Parathyroid adenoma (tissue), 2 donors: ENCODE measurements around the gene ZNF786.

Experiments used
- H2AFZ ChIP-seq: fragments of 300-600 bp; sonication (generic); one replicate; pipeline ENCODE4 v1.7.0; 2017; ENCODE audit warnings: antibody characterized with exemption, mild to moderate bottlenecking
- H3K27ac ChIP-seq: fragments of 300-600 bp; sonication (generic); one replicate; pipeline ENCODE4 v1.7.0; 2017
- H3K27me3 ChIP-seq: fragments of 300-600 bp; sonication (generic); one replicate; pipeline ENCODE4 v1.7.0; 2017; ENCODE audit warnings: low read length; ENCODE audit not compliant: control insufficient read depth, insufficient read depth
- H3K36me3 ChIP-seq: fragments of 300-600 bp; sonication (generic); one replicate; pipeline ENCODE4 v1.7.0; 2017; ENCODE audit warnings: low read length; ENCODE audit not compliant: control insufficient read depth, insufficient read depth
- H3K4me1 ChIP-seq: fragments of 300-600 bp; sonication (generic); one replicate; pipeline ENCODE4 v1.7.0; 2017; ENCODE audit warnings: control low read depth
- H3K4me2 ChIP-seq: fragments of 300-600 bp; sonication (generic); one replicate; pipeline ENCODE4 v1.7.0; 2017; ENCODE audit warnings: low read length
- H3K4me3 ChIP-seq: fragments of 300-600 bp; sonication (generic); one replicate; pipeline ENCODE4 v1.7.0; 2017; ENCODE audit warnings: low read depth, low read length
- H3K79me2 ChIP-seq: fragments of 300-600 bp; sonication (generic); one replicate; pipeline ENCODE4 v1.7.0; 2017; ENCODE audit warnings: control low read depth
- H3K9ac ChIP-seq: fragments of 300-600 bp; sonication (generic); one replicate; pipeline ENCODE4 v1.7.0; 2017; ENCODE audit warnings: mild to moderate bottlenecking
- H3K9me3 ChIP-seq: fragments of 300-600 bp; sonication (generic); one replicate; pipeline ENCODE4 v1.7.0; 2017; ENCODE audit warnings: low read length; ENCODE audit not compliant: control insufficient read depth
- TF ChIP-seq, protein P1 (sequence below): fragments of 300-600 bp; sonication (generic); IDR thresholded peaks from one replicate; pipeline ENCODE4 v1.7.0; 2017; ENCODE audit warnings: antibody characterized with exemption, mild to moderate bottlenecking
- donor health status: primary hyperparathyroidism.

The ZNF786 gene

DNA sequence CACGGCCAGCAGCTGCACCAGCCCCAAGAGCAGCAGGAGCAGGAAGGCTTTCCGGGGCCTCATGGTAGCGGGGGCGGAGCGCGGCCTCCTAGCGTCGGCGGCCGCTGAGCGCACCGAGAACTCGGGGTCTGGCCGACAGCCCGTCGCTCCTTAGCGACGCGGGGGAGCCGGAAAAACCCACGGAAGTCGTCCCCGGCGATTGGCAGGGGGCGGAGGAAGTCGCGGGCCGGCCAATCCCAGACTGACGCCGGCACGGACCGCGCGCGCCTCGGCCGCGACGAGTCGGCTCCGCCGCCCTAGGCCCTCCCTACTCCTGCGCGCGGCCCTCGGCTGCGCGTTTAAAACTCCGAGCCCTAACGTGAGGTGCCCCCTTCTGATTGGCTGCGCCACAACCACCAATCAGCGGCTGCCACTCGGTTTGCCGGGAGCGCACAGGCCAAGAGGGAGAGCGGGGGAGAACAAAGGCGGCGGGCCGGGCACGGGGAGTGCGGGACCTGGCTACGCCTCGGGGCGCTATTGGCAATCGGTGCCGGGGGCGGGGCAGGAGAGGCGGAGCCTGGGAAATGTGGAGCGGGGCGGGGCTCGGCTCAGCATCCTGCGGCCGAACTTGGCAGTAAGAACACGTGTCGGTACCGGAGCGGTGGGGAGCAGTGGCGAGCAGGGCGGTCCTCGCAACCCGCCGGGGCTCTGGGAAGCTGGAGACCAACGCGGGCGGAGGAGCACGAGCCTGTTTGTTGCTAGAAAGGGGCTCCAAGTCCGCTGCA is 62.0 kb downstream of the ZNF786 start, which contains the start of gene PDIA4:
Gene PDIA4, minus strand, starts transcription at position 160 of the 764 bp plus-strand sequence. Its CDS starts 97 bp downstream, at position 63.
- TF ChIP-seq, protein P1, sequence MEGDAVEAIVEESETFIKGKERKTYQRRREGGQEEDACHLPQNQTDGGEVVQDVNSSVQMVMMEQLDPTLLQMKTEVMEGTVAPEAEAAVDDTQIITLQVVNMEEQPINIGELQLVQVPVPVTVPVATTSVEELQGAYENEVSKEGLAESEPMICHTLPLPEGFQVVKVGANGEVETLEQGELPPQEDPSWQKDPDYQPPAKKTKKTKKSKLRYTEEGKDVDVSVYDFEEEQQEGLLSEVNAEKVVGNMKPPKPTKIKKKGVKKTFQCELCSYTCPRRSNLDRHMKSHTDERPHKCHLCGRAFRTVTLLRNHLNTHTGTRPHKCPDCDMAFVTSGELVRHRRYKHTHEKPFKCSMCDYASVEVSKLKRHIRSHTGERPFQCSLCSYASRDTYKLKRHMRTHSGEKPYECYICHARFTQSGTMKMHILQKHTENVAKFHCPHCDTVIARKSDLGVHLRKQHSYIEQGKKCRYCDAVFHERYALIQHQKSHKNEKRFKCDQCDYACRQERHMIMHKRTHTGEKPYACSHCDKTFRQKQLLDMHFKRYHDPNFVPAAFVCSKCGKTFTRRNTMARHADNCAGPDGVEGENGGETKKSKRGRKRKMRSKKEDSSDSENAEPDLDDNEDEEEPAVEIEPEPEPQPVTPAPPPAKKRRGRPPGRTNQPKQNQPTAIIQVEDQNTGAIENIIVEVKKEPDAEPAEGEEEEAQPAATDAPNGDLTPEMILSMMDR: peak; percentile 14
- peaks cover 14% of the 10 kb centered on the region for H3K79me2 ChIP-seq
- H3K27ac ChIP-seq: peak within 1 kb of the TSS; percentile 63
- peak within 1 kb of the TSS; percentile 88 for H2AFZ ChIP-seq
- H3K27me3 ChIP-seq: no peaks in the 10 kb centered on the region
- H3K4me3 ChIP-seq: peak within 1 kb of the TSS; percentile 63
- no peaks in the 10 kb centered on the region for H3K9me3 ChIP-seq
- H3K4me2 ChIP-seq: peak within 1 kb of the TSS; percentile 85
- H3K9ac ChIP-seq: peak within 1 kb of the TSS; percentile 31
- no peaks in the 10 kb centered on the region for H3K36me3 ChIP-seq
- peaks cover 5% of the 10 kb centered on the region for H3K4me1 ChIP-seq

DNA sequence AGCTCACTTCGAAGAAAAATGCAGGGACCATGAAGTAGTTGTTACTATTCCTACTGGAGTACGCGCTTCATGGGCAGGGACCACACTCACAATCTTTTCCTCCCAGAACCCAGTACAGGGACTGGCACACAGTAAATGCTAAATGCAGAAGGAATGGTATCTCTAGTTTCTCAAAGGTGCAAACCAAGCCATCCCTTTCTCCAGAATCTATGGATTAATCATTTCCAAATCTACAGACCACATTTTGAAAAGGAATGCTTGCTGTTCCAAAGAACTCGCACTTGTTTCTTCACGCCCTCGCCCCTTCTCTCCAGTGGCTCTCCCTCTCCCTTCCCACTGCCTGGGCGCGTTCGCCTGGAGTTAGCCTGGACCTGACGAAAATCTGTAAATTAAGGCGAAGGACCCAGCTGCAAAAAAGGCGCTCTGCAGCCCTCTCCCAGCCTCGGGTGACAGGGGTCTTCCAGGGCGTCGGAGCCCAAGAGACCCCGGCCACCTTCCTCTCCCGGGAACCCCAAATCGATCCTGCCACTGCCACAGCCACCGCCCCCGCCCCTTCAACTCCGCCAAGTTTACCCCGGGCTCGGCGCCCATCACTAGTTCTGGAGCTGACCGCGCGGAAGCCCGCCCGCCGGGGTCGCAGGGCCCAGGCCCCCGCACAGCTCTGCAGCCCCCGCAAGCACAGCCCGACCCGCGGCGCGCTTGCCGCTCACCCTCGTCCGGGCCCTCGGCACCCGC is 62.7 kb downstream of the ZNF786 start:
- peaks cover 14% of the 10 kb centered on the region for H3K79me2 ChIP-seq
- H2AFZ ChIP-seq: peak overlapping the region; percentile 88
- peak overlapping the region; percentile 63 for H3K27ac ChIP-seq
- peak overlapping the region; percentile 74 for H3K4me2 ChIP-seq
- TF ChIP-seq, protein P1: no peak
- no peaks in the 10 kb centered on the region for H3K9me3 ChIP-seq
- H3K9ac ChIP-seq: peak overlapping the region; percentile 31
- peak overlapping the region; percentile 63 for H3K4me3 ChIP-seq
- no peaks in the 10 kb centered on the region for H3K36me3 ChIP-seq
- peaks cover 5% of the 10 kb centered on the region for H3K4me1 ChIP-seq
- no peaks in the 10 kb centered on the region for H3K27me3 ChIP-seq

DNA sequence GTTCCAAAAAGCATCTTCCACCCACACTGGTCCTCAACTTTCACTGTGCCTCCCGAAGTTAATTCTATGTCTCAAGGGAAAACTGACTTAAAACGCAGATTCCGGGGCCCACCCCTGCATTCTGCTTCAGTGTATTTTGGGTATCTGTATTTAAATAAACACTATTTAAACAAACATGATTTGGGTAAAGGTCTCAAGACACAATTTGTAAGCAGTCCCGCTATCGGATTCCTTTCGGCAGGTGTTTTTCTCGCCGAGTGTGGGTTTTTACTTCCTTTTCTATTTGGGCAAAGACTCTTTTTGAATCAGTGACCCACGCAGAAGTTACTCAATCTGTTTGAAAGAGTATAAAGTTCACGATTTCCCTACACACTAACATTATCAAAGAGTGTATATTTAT is 63.5 kb downstream of the ZNF786 start:
- no peak overlapping the region for H3K27ac ChIP-seq
- H3K4me2 ChIP-seq: peak overlapping the region; percentile 74
- peak overlapping the region; percentile 63 for H3K4me3 ChIP-seq
- H3K79me2 ChIP-seq: peaks cover 14% of the 10 kb centered on the region
- no peaks in the 10 kb centered on the region for H3K27me3 ChIP-seq
- no peak overlapping the region for H3K9ac ChIP-seq
- no peaks in the 10 kb centered on the region for H3K9me3 ChIP-seq
- H3K36me3 ChIP-seq: no peaks in the 10 kb centered on the region
- TF ChIP-seq, protein P1: no peak
- H2AFZ ChIP-seq: no peak overlapping the region
- H3K4me1 ChIP-seq: peaks cover 5% of the 10 kb centered on the region

DNA sequence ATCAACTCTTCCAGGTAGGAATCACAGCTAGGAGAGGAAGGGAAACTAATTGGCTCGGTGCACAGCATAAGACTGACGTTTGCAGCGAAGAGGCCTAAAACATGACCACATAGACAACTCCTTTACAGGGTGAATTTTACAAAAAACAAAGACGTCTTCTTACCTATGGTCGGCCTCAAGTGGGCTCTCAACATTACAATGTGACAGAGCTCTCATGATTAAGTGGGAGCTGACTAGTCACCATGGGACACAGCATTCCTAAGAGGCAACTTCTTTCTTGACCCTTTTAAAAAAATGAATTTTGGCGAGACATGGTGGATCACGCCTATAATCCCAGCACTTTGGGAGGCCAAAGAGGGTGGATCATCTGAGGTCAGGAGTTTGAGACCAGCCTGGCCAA is 66.9 kb downstream of the ZNF786 start:
- Histone ChIP-seq H3K4me2 (no peak overlapping the region), H3K9me3 (no peaks in the 10 kb centered on the region), H3K9ac (no peak overlapping the region), H3K4me3 (no peak overlapping the region), H3K27me3 (no peaks in the 10 kb centered on the region), H2AFZ (no peak overlapping the region), H3K27ac (no peak overlapping the region), H3K36me3 (no peaks in the 10 kb centered on the region), H3K4me1 (peaks cover 5% of the 10 kb centered on the region), H3K79me2 (peaks cover 8% of the 10 kb centered on the region)
- TF ChIP-seq, protein P1: no peak
